ENCODE measurements around the gene COBL.

The COBL gene

DNA sequence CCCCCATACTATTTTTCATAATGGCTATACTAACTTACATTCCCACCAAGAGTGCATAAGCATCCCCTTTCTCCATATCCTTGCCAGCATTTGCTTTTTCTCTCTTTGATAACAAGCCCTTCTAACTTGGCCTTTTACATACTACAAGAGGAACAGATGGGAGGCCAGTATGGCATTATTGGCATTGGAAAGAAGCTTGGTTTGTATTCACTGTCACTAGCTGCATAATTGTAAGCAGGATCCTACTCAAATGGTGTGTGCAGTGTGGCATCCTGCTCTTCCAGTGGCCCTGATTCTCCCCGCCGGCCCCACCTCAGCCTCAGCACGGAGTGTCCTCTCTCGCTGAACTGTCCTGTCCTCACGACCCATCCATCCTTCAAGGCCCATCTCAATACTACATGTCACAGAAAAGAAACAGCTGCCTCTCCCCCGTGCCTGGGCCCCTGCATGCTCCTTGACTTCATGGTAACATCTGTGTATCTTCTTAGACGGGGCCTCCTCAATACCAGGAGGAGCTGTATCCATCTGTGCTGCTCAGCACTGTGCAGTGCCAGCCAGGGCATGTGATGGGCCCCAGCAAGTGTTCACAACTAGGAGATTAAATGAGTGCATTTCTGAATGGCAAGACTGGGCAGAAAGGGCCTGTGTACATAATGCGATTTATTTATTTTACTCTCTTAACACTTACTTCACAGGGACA lies 205.2 kb downstream of the COBL start:
- no peak for DNase-seq

DNA sequence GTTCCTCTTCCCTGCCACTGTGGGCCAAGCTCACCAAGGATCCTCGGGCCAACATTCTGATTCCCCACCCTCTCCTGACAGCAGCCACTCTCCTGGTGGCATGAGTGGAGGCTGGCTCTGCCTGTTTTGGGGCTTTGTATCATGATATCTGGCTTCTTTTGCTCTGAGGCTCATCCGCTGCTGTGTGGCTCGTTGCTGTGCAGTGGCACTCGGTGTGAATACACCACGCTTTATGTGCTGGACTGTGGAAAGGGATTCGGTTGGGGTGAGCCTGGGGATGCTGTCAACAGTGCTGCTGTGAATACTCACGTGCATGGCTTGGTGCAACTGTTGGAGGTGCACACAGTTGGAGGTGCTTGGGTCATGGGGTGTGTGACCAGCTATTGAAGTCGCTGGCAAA lies 208.5 kb downstream of the COBL start:
- no peak for DNase-seq

DNA sequence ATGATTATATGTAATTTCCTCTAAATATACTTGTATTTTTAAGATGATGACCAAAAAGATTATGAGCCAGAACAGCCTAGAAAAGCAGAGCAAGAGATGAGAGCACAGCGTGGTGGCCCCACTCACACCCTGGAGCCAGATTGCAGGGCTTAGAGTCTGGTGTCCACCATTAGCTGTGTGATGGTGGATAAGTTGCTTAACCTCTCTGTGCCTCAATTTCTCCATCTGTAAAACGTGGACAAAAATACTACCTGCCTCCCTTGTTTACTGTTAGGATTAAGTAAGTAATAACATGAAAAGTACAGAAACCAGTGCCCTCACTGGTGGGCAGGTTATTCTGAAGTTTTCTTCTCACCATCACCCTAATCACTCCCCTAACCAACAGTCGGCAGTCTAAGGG lies 212.3 kb downstream of the COBL start:
- no peak for DNase-seq

DNA sequence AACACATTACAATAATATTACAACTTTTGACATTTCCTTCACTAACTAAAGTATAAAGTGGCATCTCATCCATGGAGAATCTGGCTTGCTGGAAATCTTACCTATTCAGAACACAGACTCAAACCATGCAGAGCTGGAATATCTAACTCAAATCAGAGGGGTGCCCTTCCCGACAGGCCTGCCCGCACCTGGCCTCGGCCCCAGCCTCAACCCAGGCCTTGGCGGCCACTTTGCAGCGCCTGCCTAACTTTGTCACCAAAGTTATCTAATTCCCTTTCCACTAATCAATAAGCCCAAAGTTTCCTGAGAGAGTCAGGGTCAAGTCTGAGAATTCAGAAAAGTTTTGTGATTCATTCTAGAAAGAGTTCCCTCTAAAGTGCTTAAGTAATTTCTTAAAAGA lies 212.9 kb downstream of the COBL start:
- DNase-seq: no peak

DNA sequence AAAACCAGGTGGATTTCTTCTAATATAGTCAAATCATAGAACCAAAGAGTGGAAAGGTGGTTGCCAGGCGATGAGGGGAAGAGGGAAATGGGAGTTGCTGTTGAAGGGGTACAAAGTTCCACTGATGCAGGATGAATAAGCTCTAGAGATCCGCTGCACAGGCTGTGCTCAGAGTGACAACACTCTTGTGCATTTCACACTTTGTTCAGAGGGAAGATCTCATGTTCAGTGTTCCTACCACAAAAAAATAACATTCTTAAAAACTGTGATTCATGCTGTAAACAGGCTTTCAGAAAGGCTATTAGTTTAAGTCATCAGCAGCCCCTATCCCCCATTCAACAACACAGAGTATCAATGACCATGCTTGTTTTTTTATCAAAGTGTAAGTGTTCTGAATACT lies 213.8 kb downstream of the COBL start:
- DNase-seq: no peak

DNA sequence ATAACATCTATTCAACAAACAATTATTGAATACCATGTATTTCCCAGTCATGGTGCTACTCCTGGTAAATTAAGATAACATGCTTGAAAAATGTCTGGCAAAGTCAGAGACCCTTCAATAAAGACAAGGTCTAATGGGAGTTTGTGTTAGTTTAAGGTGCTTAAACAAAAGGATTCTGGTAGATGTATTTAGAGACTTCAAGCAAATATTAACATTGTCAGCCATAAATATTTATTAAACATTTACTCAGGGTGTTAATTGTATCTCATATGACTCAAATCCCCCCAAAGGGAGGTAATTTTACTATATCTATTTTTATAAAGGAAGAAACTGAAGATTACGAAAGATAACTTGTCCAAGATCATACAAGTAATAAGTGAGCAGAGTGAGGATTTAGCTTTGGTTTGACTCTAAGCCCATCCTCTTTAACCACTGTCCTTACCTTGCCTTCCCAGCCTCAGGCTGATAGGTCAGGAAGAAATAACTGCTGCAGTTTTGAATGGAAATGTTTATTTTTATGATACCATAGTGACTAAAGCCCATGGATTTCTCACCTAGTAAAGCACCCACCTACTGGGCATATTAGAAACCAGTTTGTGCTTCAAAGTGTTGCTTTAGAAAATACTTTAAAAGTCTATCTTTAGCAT lies 215.4 kb downstream of the COBL start:
- DNase-seq: no peak

DNA sequence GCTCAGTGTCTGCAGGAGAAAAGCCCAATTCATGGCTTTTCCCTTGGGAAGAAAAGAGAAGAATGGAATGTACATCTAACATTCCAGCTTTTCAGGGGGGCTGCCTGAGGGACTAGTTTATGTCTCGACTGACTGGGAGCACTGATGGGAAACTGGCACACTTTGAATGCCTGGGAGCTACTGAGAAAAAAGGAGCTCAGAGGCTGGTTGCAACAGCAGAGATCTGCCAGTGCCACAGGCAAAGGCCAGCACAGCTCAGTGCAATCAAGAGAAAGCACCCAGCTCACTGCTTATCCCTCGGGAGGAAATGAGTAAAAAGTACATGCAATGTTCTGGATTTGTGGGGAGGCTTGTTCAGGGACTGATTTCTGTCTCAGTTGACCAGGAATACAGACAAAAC lies 226.2 kb downstream of the COBL start:
- no peak for DNase-seq

DNA sequence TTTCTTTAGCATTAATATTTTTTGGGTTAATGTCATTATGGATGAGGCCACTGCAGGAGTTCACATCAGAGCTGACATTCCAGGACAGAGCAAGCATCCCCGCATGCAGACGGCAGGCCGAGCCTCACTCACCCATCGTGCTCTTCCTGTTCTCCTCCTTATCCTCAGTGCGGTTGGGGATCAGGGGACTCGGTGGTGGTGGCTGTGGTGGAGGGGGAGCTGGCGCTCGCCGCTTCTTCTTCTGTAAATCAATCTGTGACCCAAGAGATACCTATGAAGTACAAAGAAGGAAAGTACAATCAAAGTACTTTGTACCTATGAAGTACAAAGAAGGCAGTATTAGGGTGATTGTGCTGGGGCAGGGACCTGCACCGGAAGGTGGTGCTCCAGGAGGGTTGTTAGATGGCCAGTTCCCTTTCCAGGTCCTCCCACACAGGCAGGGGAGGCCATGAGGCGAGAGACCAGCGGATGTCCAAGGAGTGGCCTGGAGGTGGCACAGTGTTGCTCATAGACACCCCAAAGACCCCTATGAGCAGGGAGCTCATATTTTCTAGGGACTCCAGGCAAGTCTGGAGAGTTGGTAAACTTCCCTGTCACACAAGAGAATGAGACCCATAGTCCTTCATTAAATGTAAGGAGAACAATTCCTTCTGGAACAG lies 231.4 kb downstream of the COBL start:
- no peak for DNase-seq

DNA sequence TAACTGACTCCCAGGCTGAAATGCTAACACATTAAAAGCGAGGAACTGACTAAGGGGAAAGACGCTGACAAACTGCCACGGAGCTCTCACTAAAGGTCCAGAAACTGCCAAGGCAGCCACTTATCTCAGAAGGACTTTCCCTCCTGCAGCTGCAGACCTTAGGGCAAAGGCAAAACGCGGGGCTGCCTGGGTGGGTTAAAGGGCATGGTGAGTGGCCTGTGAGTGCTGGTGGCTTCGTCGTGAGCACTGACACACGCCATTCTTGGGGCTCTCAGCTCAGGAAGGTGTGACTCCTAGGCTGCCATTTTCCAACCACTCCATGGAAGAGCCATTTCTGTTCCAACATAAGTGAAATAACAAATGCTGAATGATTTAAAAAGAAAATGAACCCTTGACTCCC lies 232.5 kb downstream of the COBL start:
- DNase-seq: no peak

DNA sequence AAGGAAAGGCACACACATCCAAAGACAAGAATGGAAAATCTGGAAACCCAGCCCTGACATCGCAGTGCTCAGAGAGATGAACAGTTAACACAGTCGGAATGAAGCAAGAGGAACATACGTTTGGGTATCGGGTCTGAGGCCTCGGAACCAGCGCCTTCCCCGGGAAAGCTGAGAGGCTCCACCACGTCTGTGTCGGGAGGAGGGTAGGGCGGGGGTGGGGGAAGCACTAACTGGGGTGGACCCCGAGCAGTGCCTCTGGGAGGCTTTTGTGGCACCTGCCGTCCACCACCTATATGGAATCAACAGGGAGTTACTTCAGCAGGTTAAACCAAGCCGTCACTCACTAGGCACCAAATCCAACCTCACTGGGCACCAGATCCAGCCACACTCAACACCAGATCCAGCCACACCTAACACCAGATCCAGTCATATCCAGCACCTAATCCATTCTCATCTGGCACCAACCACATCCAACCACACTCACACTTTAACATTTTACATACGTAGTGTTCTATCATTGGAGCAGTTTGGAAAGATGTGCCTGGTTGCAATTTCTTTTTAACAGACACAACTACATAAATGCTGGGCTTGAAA lies 233.6 kb downstream of the COBL start:
- DNase-seq: no peak

DNA sequence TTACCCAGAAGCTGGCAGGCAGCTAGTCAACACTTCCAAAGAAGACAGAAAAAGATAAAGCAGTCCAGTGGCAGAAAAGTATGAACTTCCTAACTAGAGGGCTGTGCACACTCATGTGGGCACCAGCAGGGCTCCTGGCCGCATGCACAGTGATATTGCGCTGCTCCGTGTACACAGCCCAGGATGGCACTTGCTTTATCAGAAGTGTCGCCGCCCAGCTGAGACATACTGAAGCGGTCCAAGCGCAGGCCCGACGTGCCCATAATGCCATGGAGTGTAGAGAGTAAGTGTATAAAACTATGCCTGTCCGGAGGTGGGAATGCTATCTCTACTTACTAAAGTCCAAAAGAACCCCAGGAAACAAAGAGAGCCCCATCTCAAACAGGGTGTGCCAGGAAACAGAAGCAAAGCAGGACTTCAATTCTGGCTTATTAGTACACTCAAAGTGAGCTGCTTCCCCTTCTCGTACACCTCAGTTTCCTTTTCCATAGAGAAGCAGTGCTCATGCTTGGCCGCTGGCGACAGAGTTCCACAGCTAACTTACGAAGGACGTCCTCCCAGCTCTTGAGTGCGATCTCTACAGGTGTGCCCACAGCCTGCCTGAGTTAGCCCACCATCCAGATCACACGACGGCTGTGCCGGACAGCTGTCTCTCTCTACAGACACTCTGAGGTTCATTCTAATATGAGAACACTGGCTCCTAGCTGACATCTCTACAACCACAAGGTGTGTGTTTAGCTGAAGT lies 234.3 kb downstream of the COBL start:
- no peak for DNase-seq

DNA sequence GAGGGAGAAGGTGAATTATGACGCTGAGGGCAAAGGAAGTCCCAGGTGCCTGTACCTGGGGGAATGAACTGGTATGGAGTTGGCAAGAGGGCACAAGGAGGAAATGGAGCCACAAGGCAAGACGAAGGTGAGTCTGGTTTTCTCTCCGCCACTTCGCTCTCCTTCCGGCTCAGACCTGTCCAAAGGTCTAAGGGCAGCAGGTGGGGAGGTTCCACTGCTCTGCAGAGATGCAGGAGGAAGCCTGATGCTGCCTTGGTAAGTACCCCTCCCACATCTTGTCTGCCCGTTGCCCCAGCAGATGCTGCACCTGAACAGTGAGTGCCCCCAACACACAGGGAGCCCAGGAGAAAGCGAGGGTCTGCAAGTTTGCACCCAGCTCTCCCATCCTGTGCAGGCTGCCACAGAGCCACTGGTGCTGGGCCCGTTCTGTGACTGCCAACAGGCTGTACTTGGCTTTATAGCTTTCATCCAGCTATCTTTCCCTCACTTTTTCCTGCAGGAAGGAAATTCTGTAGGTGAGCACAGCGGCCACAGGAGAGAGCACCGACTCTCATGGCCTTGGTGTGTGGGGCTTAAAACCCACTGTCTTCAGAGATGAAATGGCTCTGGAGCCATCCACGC lies 235.2 kb downstream of the COBL start:
- no peak for DNase-seq

DNA sequence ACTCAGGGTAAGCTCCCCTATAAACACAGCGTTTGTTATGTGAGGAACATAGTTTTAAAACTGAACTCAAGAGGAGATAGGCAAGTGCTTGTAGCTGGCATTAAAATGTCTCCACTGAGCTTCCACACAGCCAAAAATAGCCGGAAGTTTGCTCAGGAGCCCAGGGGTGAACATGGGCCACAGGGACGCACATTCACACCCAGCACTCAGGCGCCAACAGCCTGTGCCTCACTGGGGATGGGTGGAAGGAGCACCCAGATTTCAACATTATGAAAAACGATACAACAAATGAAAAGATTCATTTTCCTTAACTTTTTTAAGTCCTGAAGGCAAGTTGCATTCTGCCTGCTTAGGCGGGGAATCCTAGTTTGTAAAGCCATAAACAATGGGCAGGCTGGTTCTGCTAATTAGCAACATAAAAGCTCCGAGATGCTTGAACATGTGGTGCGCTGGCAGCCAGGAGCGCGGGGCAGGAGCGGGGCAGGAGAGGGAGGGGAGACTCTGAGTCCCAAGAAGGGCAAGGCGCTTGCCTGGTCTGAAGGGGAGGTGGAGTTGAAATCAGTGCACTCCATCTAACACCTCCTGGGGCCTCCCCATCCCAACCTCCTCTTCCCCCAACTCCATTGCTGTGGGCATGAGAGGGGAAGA lies 235.9 kb downstream of the COBL start:
- DNase-seq: no peak

DNA sequence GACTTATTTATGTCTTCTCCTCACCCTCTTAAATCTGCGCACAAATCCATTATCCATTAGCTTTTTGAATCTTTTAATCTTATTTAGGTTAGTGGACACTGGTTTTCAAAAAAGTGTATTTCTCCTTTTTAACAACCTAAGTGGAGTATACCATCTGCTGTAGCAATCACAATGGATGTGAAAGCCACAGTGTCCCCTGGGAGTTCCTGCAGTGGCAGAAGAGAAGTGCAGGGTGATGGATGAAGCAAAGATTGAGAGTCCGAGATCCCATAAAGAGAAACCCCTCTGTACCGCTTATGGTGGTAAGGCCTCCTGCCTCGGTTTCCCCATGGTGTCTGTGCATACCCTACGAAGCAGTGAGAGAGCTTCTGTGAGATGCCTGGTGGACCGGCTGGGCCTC lies 236.4 kb downstream of the COBL start:
- DNase-seq: no peak

DNA sequence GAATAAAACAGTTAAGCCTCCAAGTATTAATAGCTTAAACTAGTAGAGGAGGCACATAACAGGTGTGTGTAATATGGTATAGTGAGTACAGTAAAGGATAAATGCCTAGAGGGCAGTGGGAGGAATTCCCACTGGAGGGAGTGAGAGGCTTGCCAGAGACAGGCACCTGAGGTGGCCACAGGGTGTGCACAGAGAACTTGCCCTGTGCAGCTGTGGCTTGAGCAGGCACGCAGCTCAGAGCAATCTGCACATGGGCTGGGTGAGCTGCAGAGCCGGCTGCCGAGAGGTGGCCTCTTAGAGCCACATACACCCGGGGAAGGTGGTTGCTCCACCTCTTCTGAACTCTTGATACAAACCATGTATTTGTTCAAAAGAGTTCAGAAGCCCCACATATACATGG lies 237.1 kb downstream of the COBL start:
- no peak for DNase-seq

DNA sequence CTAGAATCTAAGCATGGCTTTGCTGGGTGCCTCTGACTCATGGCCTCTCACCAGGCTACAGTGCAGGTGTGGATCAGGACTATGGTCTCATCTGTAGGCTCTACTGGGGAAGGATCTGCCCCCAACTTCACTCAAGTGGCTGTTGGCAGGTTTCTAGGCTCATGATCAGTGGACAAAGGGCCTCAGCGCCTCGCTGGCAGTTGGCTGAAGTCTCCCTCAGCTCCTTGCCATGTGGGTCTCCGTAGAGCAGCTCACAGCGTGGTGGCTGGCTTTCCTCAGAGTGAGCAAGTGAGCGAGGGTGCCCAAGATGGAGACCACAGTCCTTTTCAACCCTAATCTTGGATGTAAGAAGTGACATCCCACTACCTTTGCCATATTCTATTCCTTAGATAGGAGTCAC lies 238.0 kb downstream of the COBL start:
- DNase-seq: no peak

DNA sequence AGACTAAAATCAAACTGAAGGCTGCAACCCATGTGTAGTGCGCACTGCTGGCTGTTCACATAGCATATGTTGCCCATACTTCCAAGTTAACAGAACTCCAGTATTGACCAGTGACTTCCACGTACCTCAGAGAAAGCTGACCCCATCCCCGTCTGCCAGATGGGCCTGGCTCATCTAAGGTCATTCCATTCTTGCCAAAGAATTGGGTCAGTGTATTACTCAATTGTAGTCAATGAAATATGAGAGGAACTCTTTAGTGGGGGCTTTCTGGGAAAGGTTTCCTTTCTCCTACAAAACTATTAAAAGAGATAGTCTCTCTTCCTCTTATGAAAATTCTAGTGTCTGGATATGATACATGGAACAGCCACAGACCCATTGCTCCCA lies 238.6 kb downstream of the COBL start:
- no peak for DNase-seq

DNA sequence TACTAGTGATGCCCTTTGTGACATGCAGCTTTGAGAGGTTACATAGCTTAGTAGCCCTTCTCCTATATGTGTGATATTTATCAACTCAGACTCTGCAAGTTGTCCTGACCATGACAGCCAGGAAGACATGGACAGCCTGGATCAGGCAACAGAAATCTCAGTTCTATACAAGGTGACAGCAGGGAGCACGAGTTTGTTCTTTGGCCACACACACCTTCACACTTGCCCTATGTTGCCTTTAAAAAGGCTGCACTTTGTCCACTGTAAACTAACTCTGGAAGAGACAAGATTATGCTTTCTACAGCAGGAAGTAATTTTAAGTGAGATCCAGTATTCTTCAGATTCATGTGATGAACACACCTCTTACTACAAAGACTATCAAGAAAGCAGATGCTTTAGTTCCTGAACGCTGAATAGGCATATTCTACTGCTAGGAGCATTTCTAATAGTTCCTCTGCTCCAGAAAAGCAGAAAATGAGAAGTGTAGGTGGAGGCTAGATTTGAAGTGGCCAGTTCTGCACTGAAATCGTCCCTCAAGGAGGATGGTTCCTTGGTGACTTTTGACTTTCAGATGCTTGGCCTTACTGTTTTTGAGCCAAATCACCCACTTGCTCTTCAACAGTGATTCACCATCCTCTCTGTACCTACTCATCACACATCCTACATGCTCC lies 239.2 kb downstream of the COBL start:
- no peak for DNase-seq

DNA sequence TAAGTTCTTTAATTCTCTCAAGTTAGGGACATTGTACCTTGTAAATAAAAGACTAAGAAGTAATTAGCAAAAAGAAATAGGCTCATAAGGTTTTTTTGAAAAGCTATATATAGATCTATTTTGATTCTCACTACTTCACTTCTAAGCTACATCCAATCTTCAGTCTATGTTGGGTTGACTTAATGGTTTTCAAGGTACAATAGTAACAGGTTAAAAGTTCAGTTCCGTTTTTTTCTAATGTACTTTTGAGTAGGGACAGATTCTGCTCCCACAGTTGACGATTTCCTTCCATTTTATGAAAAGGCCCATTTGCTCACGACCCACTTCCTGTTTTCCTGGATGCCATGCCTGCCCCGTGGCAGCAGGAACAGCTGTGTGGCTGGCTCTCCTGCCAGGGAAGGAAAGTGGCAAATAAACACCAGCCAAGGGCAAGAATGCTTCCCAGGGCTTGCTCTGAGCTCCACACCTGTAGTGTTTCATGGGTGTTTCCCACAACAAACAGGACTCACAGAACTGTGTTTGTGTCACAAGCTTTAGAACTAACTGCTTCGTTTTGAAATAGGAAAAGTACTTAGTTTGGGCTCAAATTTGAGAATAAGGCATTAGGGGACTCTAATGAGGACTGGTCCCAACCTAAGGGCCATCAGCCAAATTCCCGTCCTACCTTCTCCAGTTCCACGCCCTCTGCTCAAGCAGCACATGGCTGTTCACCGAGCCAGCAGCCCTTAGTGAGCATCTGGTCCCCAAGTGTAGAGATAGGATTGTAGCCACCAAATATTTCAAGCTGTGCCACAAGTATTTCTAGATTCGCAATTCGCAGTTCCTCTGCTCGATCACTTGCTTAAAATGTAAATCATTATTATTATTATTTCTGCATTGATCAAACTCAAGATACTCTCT lies 240.7 kb downstream of the COBL start:
- DNase-seq: no peak

DNA sequence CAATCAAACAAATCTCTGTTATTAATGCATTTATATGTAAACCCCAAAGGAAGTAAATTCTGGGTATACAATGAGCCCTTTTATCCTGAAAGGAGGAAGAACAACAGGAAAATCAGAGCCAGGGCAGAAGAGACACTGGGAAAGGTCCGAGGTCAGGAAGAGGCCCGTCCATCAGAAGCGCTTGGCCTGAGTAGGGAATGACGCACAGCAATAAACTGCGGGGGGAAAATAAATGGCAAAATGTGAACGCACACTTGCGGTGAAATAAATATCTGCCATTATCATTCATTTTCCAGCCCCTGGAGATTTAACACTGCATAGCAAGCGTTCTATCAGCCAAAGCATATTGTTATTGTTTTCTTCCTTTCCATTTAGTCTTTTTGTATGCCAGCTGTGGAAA lies 243.4 kb downstream of the COBL start:
- DNase-seq: no peak

DNA sequence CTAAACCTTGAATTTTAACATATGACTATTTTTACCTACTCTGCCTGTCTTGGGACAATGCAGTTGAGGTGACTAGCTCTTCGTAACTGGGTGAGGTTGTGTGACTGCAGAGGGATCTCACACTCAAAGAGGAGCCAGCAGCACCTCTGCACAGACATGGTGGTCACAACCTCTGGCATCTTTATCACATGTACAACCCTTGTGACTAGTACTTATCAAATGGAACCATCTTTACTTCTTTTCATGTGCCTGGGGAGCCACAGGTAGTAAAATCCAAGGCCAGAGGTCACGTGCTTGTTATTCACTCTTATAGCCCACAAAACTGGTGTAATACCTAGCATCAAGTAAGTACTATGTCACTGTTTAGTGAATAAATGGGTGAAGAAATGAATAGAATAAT lies 244.3 kb downstream of the COBL start:
- no peak for DNase-seq
